HUES64 (cell line): ENCODE results near the gene SLC41A3.
"Not testable (repeated sequence)": the region's sequence is repeated elsewhere in the genome, so short reads cannot be mapped to it uniquely, and the experiment has no call there.

Source experiments
- H3K27ac ChIP-seq: 2 replicates; pipeline ENCODE4 v1.7.0; 2013; ENCODE audit warnings: low read depth, low read length, inconsistent platforms
- H3K27me3 ChIP-seq: 2 replicates; pipeline ENCODE4 v1.6.1; 2013; ENCODE audit warnings: mild to moderate bottlenecking, low read length; ENCODE audit not compliant: insufficient read depth
- H3K36me3 ChIP-seq: 2 replicates; pipeline ENCODE4 v1.6.1; 2013; ENCODE audit warnings: mild to moderate bottlenecking, low read length; ENCODE audit not compliant: insufficient read depth
- H3K4me1 ChIP-seq: 2 replicates; pipeline ENCODE4 v1.6.1; 2013; ENCODE audit warnings: mild to moderate bottlenecking, low read length, moderate library complexity; ENCODE audit not compliant: insufficient read depth
- H3K4me3 ChIP-seq: 2 replicates; pipeline ENCODE4 v1.5.1; 2013; ENCODE audit warnings: mild to moderate bottlenecking, low read length, moderate library complexity
- H3K9ac ChIP-seq: 2 replicates; pipeline ENCODE4 v1.6.1; 2013; ENCODE audit warnings: mild to moderate bottlenecking, low read depth, low read length
- H3K9me3 ChIP-seq: 2 replicates; pipeline ENCODE4 v1.6.1; 2013; ENCODE audit warnings: low read depth, low read length; ENCODE audit not compliant: insufficient read depth
- WGBS: fragments of 150-250, 120-280 bp; methylation state at CpG from one replicate; pipeline ENCODE4 v1.1.7; 2013; ENCODE audit warnings: missing lambda C conversion rate; 5-methylcytosine and 5-hydroxymethylcytosine counted together

Gene SLC41A3

GRCh38 chr3:125960066-125960424 is 123.9 kb downstream of the SLC41A3 start:
- WGBS = 92% methylated on average over 14 of the region's 14 CpGs
- no peaks in the 10 kb centered on the region for H3K9me3 ChIP-seq
- H3K4me1 ChIP-seq = no peaks in the 10 kb centered on the region
- H3K27ac ChIP-seq = no peak overlapping the region
- peaks cover 26% of the 10 kb centered on the region for H3K27me3 ChIP-seq
- H3K4me3 ChIP-seq = no peak overlapping the region
- no peaks in the 10 kb centered on the region for H3K36me3 ChIP-seq
- no peak overlapping the region for H3K9ac ChIP-seq

GRCh38 chr3:125959317-125960065 is 124.4 kb downstream of the SLC41A3 start:
- H3K27me3 ChIP-seq = peaks cover 25% of the 10 kb centered on the region
- no peaks in the 10 kb centered on the region for H3K9me3 ChIP-seq
- no peak overlapping the region for H3K4me3 ChIP-seq
- no peak overlapping the region for H3K27ac ChIP-seq
- 93% methylated on average over 39 of the region's 39 CpGs for WGBS
- H3K4me1 ChIP-seq = no peaks in the 10 kb centered on the region
- no peaks in the 10 kb centered on the region for H3K36me3 ChIP-seq
- H3K9ac ChIP-seq = no peak overlapping the region

GRCh38 chr3:125958511-125959316 is 125.2 kb downstream of the SLC41A3 start:
- Histone ChIP-seq H3K27ac (no peak overlapping the region), H3K27me3 (peaks cover 25% of the 10 kb centered on the region), H3K9ac (no peak overlapping the region), H3K36me3 (no peaks in the 10 kb centered on the region), H3K4me3 (no peak overlapping the region; the same call in 1 of the 2 replicates), H3K4me1 (no peaks in the 10 kb centered on the region), H3K9me3 (no peaks in the 10 kb centered on the region)
- 76% methylated on average over 46 of the region's 46 CpGs for WGBS

- 3% methylated on average over 74 of the region's 75 CpGs for WGBS
These were observed 126.0 kb downstream of the SLC41A3 start for GRCh38 chr3:125957674-125958510.

GRCh38 chr3:125957020-125957419 is 126.9 kb downstream of the SLC41A3 start:
- WGBS = no CpG with 5 or more reads among the region's 4 CpGs
- H3K27me3 ChIP-seq = peaks cover 20% of the 10 kb centered on the region
- H3K27ac ChIP-seq, H3K36me3 ChIP-seq, H3K9ac ChIP-seq, H3K4me1 ChIP-seq, H3K9me3 ChIP-seq, H3K4me3 ChIP-seq: not testable (repeated sequence)

More at GRCh38 chr3:125957674-125958510, 126.0 kb downstream of the SLC41A3 start:
- H3K4me3 ChIP-seq = peak overlapping the region; percentile 45
- H3K9me3 ChIP-seq = no peaks in the 10 kb centered on the region
- peaks cover 25% of the 10 kb centered on the region for H3K27me3 ChIP-seq
- H3K9ac ChIP-seq = peak overlapping the region; percentile 40; the same call in 1 of the 2 replicates
- H3K4me1 ChIP-seq = no peaks in the 10 kb centered on the region
- no peak overlapping the region for H3K27ac ChIP-seq
- no peaks in the 10 kb centered on the region for H3K36me3 ChIP-seq
